Iris pigment epithelial cell (primary cell): Measurements from ENCODE around the gene PIK3C2G.
A peak's percentile ranks its signal among the peaks of the same experiment; 100 is the strongest.
"Not testable (repeated sequence)": the region's sequence is repeated elsewhere in the genome, so short reads cannot be mapped to it uniquely, and the experiment has no call there.

ENCODE experiments used
- DNase-seq: peaks from one replicate; pipeline ENCODE4 v3.0.0-alpha.2; 2011; ENCODE audit warnings: low read depth

PIK3C2G gene

DNA sequence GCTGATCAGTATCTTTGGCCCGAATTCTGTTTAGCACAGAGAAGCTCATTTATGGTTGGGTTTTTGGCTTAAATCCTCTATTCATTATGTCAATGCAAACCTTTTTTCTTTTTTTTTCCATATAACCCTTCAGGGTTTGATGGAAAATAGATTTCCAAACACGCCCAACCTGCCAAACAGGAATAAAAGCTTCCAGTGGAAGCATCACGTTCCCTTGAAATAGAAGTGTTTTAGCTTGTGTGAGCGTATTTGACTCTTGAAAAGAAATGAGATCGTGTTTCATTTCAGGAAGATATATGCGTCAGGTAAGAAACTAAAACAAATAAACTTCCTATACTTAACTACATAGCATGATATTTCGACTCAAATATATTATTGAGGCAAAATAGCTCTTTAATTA, at the start of gene PIK3C2G:
TSS of gene PIK3C2G (plus strand) at position 246 of the 400 bp plus-strand sequence. CDS start 20,564 bp downstream, outside the sequence.
- no peak for DNase-seq

- peak; percentile 2 for DNase-seq
Measured at GRCh38 chr12:18217966-18218365, 43.4 kb upstream of the PIK3C2G start.

DNA sequence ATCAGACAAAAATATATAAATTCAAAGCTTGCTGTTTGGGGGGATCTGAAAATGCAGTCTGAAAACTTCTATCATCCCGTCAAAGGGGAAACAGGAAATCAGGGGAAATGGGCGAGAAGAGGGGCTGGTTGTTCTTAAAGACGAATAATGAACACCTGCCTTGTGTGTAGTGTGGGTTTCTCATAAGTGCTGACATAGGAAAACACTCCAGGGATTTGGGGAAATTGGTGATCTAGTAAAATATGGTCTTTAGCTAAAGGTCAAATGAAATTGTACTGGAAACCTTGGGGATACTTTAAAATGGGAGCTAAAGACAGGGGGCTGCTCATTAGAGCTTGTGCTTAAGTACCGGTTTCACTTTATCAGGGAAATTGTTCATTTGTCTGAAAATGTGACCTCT, 39.6 kb upstream of the PIK3C2G start:
- DNase-seq, result no peak

- no peak for DNase-seq
Measured at GRCh38 chr12:18222699-18223098, 38.6 kb upstream of the PIK3C2G start.

- DNase-seq, result peak; percentile 22
Measured at GRCh38 chr12:18224745-18225144, 36.6 kb upstream of the PIK3C2G start.

- DNase-seq, result peak; percentile 26
Measured at GRCh38 chr12:18239526-18239925, 21.8 kb upstream of the PIK3C2G start.

GRCh38 chr12:18242380-18243089, 18.8 kb upstream of the PIK3C2G start:
- no peak for DNase-seq

DNA sequence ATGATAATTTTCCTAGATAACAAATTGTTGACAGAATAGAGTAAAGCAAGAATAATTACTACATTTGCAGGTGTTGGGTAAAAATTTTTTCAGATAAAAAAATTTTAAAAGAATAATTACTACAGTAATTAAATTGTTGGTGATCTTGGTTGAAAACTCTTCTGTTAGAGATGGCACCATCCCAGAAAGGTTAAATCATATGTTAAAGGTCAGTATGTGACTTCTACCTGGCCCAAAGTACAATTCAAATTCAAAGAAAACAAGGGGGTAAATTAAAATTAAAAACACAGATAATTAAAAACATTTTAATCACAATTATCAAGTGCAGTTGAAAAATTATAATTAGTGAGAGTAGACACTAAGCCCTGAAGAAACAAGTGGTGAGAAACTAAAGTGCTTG, 18.1 kb upstream of the PIK3C2G start:
- DNase-seq, result no peak

- no peak for DNase-seq
Measured at GRCh38 chr12:18246066-18246465, 15.3 kb upstream of the PIK3C2G start.

- peak; percentile 71 for DNase-seq
Measured at GRCh38 chr12:18250313-18250916, 10.9 kb upstream of the PIK3C2G start.

DNA sequence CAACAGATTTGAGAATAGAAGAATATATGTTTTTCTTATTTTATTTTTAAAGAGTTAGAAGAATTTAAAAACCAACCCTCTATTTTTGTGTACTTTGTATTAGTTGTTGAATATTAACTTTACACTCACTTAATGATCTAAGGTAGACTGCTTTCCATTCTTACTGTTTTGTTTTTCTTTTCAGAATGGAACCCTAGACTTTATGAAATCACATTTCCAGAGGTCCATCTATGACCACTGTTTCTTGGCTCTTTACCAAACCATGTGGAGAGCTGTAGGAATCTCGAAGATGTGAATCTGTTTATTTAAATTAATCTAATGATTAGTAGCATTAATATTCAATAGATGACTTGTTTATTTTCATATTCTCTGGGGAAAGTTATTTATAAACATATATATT, 7.2 kb upstream of the PIK3C2G start:
- DNase-seq, result no peak

GRCh38 chr12:18255004-18255403, 6.3 kb upstream of the PIK3C2G start:
- DNase-seq, result not testable (repeated sequence)

DNA sequence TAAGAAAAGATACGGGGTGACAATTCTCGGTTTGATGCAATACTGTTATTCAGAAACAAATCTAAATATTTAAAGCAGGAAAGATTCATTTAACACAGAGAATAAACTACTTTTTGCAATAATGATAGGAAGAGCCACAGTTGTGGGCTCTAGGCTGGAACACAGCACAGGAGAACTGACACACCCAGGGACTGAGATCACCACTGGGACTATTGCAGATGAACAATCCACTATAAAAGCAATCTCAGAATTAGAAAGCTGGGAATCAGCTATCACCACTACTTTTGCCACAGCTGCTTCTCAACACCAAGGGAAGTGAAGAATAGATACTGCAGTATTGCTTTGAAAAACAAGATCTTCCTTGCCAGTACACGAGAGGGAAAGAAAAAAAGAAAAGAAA, 4.1 kb upstream of the PIK3C2G start:
- no peak for DNase-seq

GRCh38 chr12:18258929-18259328, 2.4 kb upstream of the PIK3C2G start:
- DNase-seq, result no peak

- no peak for DNase-seq
Measured at GRCh38 chr12:18259906-18260682, 1.2 kb upstream of the PIK3C2G start.

- no peak for DNase-seq
Measured at GRCh38 chr12:18261906-18262305, 588 bp downstream of the PIK3C2G start.

- DNase-seq, result peak; percentile 9
Measured at GRCh38 chr12:18262514-18262913, 1.2 kb downstream of the PIK3C2G start.

DNA sequence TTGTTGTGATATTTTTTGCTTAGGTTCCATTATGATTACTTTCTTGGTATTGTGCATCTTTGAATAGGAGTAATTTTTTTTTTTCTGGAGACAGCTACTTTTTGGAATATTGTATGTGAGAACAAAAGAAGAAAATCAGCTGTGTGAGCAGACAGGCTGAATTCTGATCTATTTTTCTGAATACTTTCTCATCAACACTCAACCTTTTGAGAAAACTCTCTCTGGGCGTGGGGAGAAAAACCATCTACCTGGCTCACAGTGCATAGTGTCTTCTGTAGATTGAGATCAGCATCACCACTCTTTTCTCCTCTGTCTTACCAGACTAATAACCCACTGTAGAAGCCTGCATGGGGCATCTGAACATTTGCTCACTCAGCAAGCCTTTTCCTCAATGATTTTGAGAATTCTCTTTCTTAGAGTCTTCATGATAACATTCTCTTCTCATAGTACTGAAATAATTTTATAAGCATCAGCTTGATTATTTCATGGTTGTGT, 3.3 kb downstream of the PIK3C2G start:
- DNase-seq, result no peak

GRCh38 chr12:18267427-18268099, 6.2 kb downstream of the PIK3C2G start:
- no peak for DNase-seq

DNA sequence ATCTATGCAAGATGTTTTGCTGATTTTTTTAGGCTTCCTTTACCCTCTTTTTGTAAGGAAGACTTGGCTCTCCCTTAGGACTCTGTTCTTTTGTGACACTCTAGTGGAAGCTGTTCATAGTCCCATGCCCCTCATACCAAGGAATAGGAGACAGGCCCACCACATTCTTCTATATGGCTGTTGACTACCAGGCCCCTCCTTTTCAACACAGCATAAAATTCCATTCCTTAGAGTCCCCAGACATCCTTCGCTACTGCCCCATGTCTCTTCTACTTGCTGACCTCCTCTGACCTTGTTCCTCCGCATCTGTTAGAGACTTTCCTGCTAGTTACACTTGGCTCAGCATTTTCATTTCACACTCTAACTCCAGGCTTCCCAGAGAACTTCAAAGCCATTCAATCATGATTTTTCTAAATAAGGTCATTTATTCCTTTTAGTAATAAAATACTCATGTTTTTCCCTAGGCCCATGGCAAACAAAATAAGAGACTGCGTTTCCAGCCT, 9.7 kb downstream of the PIK3C2G start:
- DNase-seq, result no peak

DNA sequence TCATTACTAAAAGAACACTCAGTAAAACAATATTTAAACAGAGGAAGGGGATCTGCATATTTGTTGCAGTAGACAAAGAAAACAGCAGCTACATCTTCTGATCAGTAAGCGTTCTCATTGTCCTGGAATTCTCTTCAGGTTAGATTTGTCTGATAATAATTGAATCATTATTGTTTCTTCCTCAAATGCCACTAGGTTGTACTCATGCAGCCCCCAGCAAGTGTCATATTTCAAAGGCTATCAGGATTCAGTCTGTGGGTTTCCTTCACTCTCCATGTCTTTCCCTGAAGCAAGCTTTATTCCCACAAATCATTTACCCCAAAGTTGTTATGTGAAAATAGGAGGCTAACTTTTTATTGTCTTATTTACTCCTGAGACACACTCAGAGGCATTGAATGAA, 14.7 kb downstream of the PIK3C2G start:
- DNase-seq, result peak; percentile 38

DNA sequence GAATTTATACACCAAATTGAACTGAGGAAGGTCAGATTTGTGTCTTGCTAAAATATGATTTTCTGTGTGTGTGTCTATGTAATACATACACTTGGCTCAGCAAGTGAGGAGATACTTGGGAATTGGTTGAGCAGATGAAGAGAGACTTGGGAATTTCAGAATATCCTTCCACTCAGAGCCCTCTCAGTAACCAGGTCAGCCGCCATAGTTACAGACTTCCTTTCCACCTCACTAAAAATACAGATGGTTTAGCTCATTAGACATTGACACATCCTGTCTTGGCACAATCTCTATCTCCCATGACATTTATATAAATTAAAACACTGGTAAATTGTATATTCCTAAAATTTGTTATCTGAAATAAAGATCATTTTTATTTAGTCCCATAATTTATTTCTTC, 15.9 kb downstream of the PIK3C2G start:
- DNase-seq, result no peak
